GM10248 (cell line): ENCODE results near the gene SLC25A21.
"Not testable (repeated sequence)": the region's sequence is repeated elsewhere in the genome, so short reads cannot be mapped to it uniquely, and the experiment has no call there.

Experiments
- CTCF ChIA-PET: fragments of 300-600 bp; sonication (Branson Sonifier 250); formaldehyde crosslinking; extraction: SDS; loops from one replicate; lab custom pipeline; 2021; ENCODE audit warnings: antibody characterized with exemption; lab: Yijun Ruan, JAX
- POLR2A ChIA-PET: fragments of 350-650 bp; sonication (Branson Sonifier 250); formaldehyde crosslinking; extraction: SDS; loops from one replicate; lab custom pipeline; 2020; ENCODE audit warnings: antibody characterized with exemption; lab: Yijun Ruan, JAX
- DNase-seq: peaks from one replicate; pipeline ENCODE4 v3.0.0; 2012; ENCODE audit errors: extremely low spot score
- CTCF ChIP-seq: IDR thresholded peaks from 2 replicates; pipeline ENCODE4 v1.5.1; 2012; ENCODE audit warnings: mild to moderate bottlenecking, low read depth; ENCODE audit errors: extremely low read depth, missing control alignments, control extremely low read depth

SLC25A21 gene

DNA sequence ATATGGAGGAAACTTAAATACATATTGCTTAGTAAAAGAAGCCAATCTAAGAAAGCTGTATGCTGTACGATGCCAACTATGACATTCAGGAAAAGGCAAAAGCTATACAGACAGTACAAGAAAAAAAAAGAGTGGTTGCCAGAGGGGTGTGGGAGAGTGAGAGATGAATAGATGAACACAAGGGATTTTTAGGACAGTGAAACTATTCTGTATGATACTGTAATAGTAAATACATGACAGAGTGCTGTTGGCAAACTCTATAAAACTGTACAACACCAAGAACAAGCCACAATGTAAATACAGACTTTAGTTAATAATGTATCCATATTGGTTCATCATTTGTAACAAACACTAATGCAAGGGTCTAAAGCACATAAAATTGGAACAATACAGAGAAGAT is 14.5 kb upstream of the SLC25A21 start:
- DNase-seq = no peak
- no peak for TF ChIP-seq CTCF
- ChIA-PET POLR2A (no interaction called here), CTCF (no interaction called here)

DNA sequence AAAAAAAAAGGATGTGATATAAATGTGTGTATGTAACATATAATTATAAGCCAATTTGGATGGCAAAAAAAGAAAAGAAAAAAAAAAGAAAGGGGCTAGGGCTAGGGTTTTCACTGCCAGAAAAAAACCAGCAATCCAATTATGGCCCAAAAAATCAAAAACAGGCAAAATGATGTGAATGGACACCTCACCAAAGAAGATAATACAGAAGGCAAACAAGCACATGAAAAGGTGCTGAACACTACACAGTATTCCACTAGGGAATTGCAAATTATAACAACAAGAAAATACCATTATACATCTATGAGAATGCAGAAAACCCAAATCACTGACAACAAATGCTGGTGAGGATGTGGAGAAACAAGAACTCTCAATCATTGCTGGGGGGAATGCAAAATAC is 13.3 kb upstream of the SLC25A21 start:
- POLR2A ChIA-PET = no interaction called here
- TF ChIP-seq CTCF = no peak
- DNase-seq = no peak
- CTCF ChIA-PET = no interaction called here

GRCh38 chr14:37184520-37184919 is 12.1 kb upstream of the SLC25A21 start:
- DNase-seq, CTCF ChIA-PET, POLR2A ChIA-PET: not testable (repeated sequence)

- TF ChIP-seq CTCF = no peak
- ChIA-PET CTCF (no interaction called here), POLR2A (no interaction called here)
- DNase-seq = no peak
These were observed 9.0 kb upstream of the SLC25A21 start for GRCh38 chr14:37181441-37181840.

DNA sequence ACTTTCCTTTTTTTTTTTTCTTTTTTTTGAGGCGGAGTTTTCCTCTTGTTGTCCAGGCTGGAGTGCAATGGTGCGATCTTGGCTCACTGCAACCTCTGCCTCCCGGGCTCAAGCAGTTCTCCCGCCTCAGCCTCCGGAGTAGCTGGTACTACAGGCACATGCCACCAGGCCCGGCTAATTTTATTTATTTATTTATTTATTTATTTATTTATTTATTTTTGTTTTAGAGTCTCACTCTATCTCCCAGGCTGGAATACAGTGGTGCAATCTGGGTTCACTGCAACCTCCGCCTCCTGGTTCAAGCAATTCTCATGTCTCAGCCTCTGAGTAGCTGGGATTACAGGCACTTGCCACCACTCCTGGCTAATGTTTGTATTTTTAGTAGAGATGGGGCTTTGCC is 8.5 kb upstream of the SLC25A21 start:
- CTCF ChIA-PET, POLR2A ChIA-PET, DNase-seq: not testable (repeated sequence)

DNA sequence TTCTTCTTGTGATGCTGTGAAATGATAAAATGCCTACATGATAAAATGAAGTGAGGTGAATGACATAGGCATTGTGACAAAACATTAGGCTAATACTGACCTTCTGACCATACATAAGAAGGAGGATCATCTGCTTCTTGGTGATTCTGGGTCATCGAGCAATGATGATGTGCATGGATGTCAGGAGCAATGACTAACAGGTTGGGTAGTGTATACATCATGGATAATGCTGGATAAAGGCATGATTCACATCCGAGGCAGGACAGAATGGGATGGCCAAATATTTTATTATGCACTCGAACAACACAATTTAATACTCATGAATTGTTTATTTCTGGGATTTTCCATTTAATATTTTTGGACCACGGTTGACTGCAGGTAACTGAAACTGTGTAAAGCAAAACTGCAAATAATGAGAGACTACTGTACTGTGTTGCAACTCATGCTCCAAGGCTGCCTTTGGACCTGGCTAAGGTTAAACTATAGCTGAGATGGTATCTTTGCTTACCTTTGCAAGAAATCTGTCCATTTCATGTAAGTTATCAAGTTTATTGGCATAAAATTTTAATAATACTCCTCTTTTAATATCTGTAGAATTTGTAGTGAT is 7.6 kb upstream of the SLC25A21 start:
- ChIA-PET CTCF (no interaction called here), POLR2A (no interaction called here)
- TF ChIP-seq CTCF = no peak
- no peak for DNase-seq

- ChIA-PET CTCF (no interaction called here), POLR2A (no interaction called here)
- TF ChIP-seq CTCF = no peak
- DNase-seq = no peak
These were observed 669 bp upstream of the SLC25A21 start for GRCh38 chr14:37172936-37173614.

DNA sequence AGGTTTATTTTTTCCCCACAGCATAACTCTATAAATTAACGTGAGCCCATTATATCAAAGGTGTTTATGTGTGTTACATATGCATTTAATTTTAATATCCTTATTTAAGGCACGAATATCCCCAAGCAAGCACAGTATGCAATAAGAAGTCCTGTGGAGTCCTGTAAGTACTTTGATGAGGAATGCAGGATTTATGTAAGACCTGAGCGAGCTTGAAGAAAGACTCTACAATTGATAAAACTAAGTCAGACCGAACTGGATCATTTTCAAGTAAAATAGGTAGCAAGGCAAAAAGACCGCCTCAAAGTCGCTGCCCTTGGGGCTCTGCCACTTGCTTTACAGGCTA is 755 bp downstream of the SLC25A21 start:
- no peak for TF ChIP-seq CTCF
- ChIA-PET CTCF (no interaction called here), POLR2A (no interaction called here)
- DNase-seq = no peak
